Measurements from ENCODE around the gene USP17L27. TPM values are rescaled to one million over a fixed set of nuclear protein-coding genes. Genes with fewer than 3 reads are reported as not detected.
"Not testable (repeated sequence)": the region's sequence is repeated elsewhere in the genome, so short reads cannot be mapped to it uniquely, and the experiment has no call there.

The USP17L27 gene, protein sequence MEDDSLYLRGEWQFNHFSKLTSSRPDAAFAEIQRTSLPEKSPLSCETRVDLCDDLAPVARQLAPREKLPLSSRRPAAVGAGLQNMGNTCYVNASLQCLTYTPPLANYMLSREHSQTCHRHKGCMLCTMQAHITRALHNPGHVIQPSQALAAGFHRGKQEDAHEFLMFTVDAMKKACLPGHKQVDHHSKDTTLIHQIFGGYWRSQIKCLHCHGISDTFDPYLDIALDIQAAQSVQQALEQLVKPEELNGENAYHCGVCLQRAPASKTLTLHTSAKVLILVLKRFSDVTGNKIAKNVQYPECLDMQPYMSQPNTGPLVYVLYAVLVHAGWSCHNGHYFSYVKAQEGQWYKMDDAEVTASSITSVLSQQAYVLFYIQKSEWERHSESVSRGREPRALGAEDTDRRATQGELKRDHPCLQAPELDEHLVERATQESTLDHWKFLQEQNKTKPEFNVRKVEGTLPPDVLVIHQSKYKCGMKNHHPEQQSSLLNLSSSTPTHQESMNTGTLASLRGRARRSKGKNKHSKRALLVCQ
- not detected for total RNA-seq

DNA sequence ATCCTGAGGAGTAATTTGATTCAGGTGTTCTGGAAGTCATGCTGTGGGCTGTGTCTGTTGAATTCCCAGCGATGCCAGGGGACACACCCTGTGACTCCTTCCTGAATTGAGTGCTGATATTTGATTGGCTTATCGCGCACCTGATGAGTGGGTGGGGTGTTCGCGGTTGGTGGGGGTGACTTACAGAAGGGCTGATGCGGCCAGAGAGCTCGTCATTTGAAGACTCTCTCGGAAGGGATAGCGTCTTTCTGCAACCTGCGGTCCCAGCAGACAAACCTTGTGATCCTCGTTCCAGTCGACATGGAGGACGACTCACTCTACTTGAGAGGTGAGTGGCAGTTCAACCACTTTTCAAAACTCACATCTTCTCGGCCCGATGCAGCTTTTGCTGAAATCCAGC, at the start of gene USP17L27:
Gene USP17L27 (plus strand): TSS at position 301 of the 400 bp plus-strand sequence. CDS start 0 bp downstream, at position 301.
- H3K9me3 ChIP-seq; DNase-seq; H3K27me3 ChIP-seq; intact Hi-C loops (cut with DNase I); H3K36me3 ChIP-seq; H3K4me3 ChIP-seq; H3K27ac ChIP-seq; H3K4me1 ChIP-seq: not testable (repeated sequence)
- WGBS, 2 donors: no CpG with 5 or more reads among the region's 15 CpGs

DNA sequence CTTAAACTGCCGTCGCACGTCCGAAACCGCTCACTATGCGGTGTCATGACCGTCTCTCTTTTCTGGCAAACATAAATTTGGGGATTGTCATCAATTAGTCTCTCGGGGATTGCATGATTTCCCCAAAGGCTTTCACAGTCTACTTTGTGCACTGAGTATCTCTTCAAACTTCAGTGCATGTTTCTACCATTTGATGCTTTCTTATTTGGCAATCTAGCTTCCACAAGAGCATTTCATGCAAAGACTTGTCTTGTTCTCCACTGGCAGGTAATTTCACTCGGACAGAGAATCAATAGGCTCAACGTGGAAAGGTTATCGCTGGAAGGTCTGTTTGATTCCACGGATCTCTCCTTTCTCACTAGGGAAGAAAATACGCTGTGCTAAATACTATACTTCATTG, 19.8 kb upstream of the USP17L27 start:
- not testable (repeated sequence) for DNase-seq

DNA sequence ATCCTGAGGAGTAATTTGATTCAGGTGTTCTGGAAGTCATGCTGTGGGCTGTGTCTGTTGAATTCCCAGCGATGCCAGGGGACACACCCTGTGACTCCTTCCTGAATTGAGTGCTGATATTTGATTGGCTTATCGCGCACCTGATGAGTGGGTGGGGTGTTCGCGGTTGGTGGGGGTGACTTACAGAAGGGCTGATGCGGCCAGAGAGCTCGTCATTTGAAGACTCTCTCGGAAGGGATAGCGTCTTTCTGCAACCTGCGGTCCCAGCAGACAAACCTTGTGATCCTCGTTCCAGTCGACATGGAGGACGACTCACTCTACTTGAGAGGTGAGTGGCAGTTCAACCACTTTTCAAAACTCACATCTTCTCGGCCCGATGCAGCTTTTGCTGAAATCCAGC, 19.1 kb upstream of the USP17L27 start, which contains the start of gene USP17L24:
Gene USP17L24 (plus strand): TSS at position 301 of the 400 bp plus-strand sequence. CDS start 0 bp downstream, at position 301.
- DNase-seq; H3K27ac ChIP-seq; H3K27me3 ChIP-seq; intact Hi-C loops (cut with DNase I); H3K4me1 ChIP-seq; H3K36me3 ChIP-seq; H3K4me3 ChIP-seq; H3K9me3 ChIP-seq: not testable (repeated sequence)
- WGBS, 2 donors: no CpG with 5 or more reads among the region's 15 CpGs

More for the DNA sequence above, 19.8 kb upstream of the USP17L27 start:
- H3K4me3 ChIP-seq; H3K9me3 ChIP-seq; intact Hi-C loops (cut with DNase I); H3K27ac ChIP-seq; H3K36me3 ChIP-seq; H3K27me3 ChIP-seq; H3K4me1 ChIP-seq: not testable (repeated sequence)
- 80 to 83% methylated on average over 4 to 5 of the region's 13 CpGs for WGBS, 2 donors

DNA sequence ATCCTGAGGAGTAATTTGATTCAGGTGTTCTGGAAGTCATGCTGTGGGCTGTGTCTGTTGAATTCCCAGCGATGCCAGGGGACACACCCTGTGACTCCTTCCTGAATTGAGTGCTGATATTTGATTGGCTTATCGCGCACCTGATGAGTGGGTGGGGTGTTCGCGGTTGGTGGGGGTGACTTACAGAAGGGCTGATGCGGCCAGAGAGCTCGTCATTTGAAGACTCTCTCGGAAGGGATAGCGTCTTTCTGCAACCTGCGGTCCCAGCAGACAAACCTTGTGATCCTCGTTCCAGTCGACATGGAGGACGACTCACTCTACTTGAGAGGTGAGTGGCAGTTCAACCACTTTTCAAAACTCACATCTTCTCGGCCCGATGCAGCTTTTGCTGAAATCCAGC, 14.3 kb upstream of the USP17L27 start, which contains the start of gene USP17L25:
Gene USP17L25 (plus strand): TSS at position 301 of the 400 bp plus-strand sequence. CDS start 0 bp downstream, at position 301.
- H3K27ac ChIP-seq; H3K36me3 ChIP-seq; intact Hi-C loops (cut with DNase I); H3K27me3 ChIP-seq; H3K4me1 ChIP-seq; H3K4me3 ChIP-seq; H3K9me3 ChIP-seq; DNase-seq: not testable (repeated sequence)
- WGBS, 2 donors: no CpG with 5 or more reads among the region's 15 CpGs

DNA sequence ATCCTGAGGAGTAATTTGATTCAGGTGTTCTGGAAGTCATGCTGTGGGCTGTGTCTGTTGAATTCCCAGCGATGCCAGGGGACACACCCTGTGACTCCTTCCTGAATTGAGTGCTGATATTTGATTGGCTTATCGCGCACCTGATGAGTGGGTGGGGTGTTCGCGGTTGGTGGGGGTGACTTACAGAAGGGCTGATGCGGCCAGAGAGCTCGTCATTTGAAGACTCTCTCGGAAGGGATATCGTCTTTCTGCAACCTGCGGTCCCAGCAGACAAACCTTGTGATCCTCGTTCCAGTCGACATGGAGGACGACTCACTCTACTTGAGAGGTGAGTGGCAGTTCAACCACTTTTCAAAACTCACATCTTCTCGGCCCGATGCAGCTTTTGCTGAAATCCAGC, 9.6 kb upstream of the USP17L27 start, which contains the start of gene USP17L26:
Gene USP17L26 (plus strand): TSS at position 301 of the 400 bp plus-strand sequence. CDS start 0 bp downstream, at position 301.
- H3K36me3 ChIP-seq; H3K27me3 ChIP-seq; intact Hi-C loops (cut with DNase I); H3K4me3 ChIP-seq; H3K27ac ChIP-seq; DNase-seq; H3K4me1 ChIP-seq; H3K9me3 ChIP-seq: not testable (repeated sequence)
- WGBS, 2 donors: no CpG with 5 or more reads among the region's 15 CpGs

DNA sequence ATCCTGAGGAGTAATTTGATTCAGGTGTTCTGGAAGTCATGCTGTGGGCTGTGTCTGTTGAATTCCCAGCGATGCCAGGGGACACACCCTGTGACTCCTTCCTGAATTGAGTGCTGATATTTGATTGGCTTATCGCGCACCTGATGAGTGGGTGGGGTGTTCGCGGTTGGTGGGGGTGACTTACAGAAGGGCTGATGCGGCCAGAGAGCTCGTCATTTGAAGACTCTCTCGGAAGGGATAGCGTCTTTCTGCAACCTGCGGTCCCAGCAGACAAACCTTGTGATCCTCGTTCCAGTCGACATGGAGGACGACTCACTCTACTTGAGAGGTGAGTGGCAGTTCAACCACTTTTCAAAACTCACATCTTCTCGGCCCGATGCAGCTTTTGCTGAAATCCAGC, 4.8 kb upstream of the USP17L27 start, which contains the start of gene USP17L5:
Gene USP17L5 (plus strand): TSS at position 301 of the 400 bp plus-strand sequence. CDS start 0 bp downstream, at position 301.
- intact Hi-C loops (cut with DNase I): not testable (repeated sequence)

DNA sequence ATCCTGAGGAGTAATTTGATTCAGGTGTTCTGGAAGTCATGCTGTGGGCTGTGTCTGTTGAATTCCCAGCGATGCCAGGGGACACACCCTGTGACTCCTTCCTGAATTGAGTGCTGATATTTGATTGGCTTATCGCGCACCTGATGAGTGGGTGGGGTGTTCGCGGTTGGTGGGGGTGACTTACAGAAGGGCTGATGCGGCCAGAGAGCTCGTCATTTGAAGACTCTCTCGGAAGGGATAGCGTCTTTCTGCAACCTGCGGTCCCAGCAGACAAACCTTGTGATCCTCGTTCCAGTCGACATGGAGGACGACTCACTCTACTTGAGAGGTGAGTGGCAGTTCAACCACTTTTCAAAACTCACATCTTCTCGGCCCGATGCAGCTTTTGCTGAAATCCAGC, 4.6 kb downstream of the USP17L27 start, which contains the start of gene USP17L28:
Gene USP17L28 (plus strand): TSS at position 301 of the 400 bp plus-strand sequence. CDS start 0 bp downstream, at position 301.
- H3K4me1 ChIP-seq; H3K27ac ChIP-seq; DNase-seq; H3K36me3 ChIP-seq; H3K4me3 ChIP-seq; H3K9me3 ChIP-seq; intact Hi-C loops (cut with DNase I); H3K27me3 ChIP-seq: not testable (repeated sequence)
- WGBS, 2 donors: no CpG with 5 or more reads among the region's 15 CpGs

More for the DNA sequence above, 4.8 kb upstream of the USP17L27 start, which contains the start of gene USP17L5:
- H3K4me1 ChIP-seq, H3K36me3 ChIP-seq, DNase-seq, H3K27ac ChIP-seq, H3K27me3 ChIP-seq, H3K4me3 ChIP-seq, H3K9me3 ChIP-seq: not testable (repeated sequence)
- WGBS, 2 donors: no CpG with 5 or more reads among the region's 15 CpGs

DNA sequence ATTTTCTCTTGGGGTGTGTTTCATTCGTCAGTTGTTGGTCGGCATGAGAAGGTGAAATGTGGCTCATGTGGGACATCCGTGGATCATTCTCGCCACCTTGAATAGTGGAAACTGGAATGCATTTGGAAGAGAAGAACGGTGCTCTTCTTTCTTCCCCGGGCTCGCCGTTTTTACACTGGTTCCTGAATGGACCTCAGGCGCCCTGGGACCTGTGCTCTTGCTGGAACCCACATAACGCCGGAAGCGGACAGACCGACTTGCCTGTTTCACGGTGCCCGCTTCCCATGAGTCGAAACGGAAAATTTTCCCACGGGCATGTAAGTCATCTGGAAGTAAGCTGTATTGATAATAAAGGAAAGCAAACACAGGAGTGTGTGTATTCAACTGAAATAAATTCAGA, 6.9 kb downstream of the USP17L27 start:
- H3K27ac ChIP-seq; H3K9me3 ChIP-seq; DNase-seq; H3K4me1 ChIP-seq; H3K4me3 ChIP-seq; H3K36me3 ChIP-seq; intact Hi-C loops (cut with DNase I); H3K27me3 ChIP-seq: not testable (repeated sequence)
- no CpG with 5 or more reads among the region's 18 CpGs for WGBS, 2 donors

DNA sequence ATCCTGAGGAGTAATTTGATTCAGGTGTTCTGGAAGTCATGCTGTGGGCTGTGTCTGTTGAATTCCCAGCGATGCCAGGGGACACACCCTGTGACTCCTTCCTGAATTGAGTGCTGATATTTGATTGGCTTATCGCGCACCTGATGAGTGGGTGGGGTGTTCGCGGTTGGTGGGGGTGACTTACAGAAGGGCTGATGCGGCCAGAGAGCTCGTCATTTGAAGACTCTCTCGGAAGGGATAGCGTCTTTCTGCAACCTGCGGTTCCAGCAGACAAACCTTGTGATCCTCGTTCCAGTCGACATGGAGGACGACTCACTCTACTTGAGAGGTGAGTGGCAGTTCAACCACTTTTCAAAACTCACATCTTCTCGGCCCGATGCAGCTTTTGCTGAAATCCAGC, 9.4 kb downstream of the USP17L27 start, which contains the start of gene USP17L29:
Gene USP17L29 (plus strand): TSS at position 301 of the 400 bp plus-strand sequence. CDS start 0 bp downstream, at position 301.
- H3K27me3 ChIP-seq; H3K27ac ChIP-seq; H3K36me3 ChIP-seq; DNase-seq; H3K4me3 ChIP-seq; H3K4me1 ChIP-seq; intact Hi-C loops (cut with DNase I); H3K9me3 ChIP-seq: not testable (repeated sequence)
- no CpG with 5 or more reads among the region's 15 CpGs for WGBS, 2 donors

DNA sequence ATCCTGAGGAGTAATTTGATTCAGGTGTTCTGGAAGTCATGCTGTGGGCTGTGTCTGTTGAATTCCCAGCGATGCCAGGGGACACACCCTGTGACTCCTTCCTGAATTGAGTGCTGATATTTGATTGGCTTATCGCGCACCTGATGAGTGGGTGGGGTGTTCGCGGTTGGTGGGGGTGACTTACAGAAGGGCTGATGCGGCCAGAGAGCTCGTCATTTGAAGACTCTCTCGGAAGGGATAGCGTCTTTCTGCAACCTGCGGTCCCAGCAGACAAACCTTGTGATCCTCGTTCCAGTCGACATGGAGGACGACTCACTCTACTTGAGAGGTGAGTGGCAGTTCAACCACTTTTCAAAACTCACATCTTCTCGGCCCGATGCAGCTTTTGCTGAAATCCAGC, 18.9 kb downstream of the USP17L27 start, which contains the start of gene USP17L30:
Gene USP17L30 (plus strand): TSS at position 301 of the 400 bp plus-strand sequence. CDS start 0 bp downstream, at position 301.
- H3K4me3 ChIP-seq; H3K27ac ChIP-seq; intact Hi-C loops (cut with DNase I); H3K4me1 ChIP-seq; H3K9me3 ChIP-seq; DNase-seq; H3K36me3 ChIP-seq; H3K27me3 ChIP-seq: not testable (repeated sequence)
- no CpG with 5 or more reads among the region's 15 CpGs for WGBS, 2 donors

DNA sequence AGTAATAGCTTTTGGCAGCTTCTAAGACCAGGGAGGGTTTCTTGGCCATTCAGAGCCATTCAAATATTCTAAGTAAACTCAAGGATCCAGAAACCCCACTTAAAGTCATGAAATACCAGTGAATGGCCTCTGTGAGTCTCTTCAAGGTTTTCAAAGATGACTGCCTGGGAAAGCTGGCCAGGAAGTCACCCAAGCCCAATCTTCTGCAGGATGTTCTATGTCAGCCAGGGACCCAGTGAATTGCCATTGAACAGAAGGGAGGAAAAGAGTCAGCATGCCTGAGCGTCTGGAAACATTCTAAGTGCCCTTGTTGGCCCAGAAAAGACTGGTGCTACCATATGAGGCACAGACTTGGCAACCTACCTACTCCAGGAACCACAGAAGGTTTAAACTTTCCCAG, 35.9 kb downstream of the USP17L27 start:
- H3K36me3 ChIP-seq; H3K4me1 ChIP-seq; intact Hi-C loops (cut with DNase I); DNase-seq; H3K27ac ChIP-seq; H3K4me3 ChIP-seq; H3K9me3 ChIP-seq; H3K27me3 ChIP-seq: not testable (repeated sequence)
- 57% methylated on average over 1 of the region's 1 CpG; no CpG with 5 or more reads in 1 of the 2 donors for WGBS, 2 donors
